ENCODE measurements around the gene PDCD7. TPM values are rescaled to one million over a fixed set of nuclear protein-coding genes. Genes with fewer than 3 reads are reported as not detected.

Gene PDCD7
- total RNA-seq, 2 experiments from 2014 or later, result 34.6 to 47.3 TPM

DNA sequence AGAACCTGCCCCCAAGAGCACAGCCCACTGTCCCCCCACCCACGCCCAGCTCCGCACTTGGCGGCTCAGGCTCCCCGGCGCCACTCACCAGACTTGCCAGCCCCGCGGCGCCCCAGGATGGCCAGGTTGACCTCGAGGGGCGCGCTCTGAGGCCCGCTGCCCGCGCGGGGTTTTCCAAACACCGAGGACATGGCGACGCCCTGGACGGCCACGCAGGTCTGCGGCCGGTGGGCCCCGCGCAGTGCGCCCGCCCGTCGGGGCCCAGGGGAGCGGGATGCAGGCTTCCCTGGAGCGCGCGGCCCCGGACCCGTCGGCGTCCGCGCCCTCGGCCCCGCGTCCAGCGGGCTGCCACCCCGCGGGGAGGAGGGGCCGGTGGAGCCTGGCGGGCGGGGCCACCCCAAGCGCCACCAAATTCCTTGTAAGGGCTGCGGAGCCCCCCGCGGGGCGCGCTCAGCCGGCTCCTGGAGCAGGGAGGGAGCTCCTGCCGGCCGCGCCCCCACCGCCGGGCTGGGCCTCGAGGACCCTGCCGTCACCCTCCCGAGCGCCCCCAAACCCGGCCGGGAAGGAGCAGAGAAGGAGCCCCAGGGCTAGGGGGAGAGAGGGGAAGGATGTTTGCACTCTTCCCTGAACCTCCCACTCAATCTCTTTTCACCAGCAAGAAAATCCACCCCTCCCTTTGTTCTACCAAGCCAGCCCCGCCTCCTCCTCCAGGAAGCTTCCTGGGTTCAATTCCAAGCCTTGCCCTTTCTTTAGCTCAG lies 65.8 kb downstream of the PDCD7 start, which contains the start of gene RASL12:
TSS of gene RASL12 (minus strand) at position 347 of the 758 bp plus-strand sequence. CDS start at position 191, 156 bp downstream.
- Histone ChIP-seq H3K4me2 (ENCODE audit: low read length) (no peak within 1 kb of the TSS), H3K9me3 (ENCODE audit: low read length) (no peaks in the 10 kb centered on the region), H3K36me3 (ENCODE audit: insufficient read depth, low read length) (no peaks in the 10 kb centered on the region), H3K27ac (ENCODE audit: low read depth, low read length, poor library complexity, severe bottlenecking) (no peak within 1 kb of the TSS), H4K20me1 (ENCODE audit: insufficient read depth, low read length) (no peaks in the 10 kb centered on the region), H3K4me1 (ENCODE audit: insufficient read depth, low read length, poor library complexity, severe bottlenecking) (peaks cover 5% of the 10 kb centered on the region), H3K79me2 (ENCODE audit: insufficient read depth, low read depth, low read length) (no peaks in the 10 kb centered on the region), H2AFZ (ENCODE audit: low read length) (no peak within 1 kb of the TSS), H3K4me3 (ENCODE audit: low read depth, low read length, poor library complexity, severe bottlenecking) (no peak within 1 kb of the TSS), H3K9me2 (ENCODE audit: insufficient read depth, low read length) (no peaks in the 10 kb centered on the region)
- no TSS peak for BruUV-seq (replicated peaks)
- TF ChIP-seq, protein P1, sequence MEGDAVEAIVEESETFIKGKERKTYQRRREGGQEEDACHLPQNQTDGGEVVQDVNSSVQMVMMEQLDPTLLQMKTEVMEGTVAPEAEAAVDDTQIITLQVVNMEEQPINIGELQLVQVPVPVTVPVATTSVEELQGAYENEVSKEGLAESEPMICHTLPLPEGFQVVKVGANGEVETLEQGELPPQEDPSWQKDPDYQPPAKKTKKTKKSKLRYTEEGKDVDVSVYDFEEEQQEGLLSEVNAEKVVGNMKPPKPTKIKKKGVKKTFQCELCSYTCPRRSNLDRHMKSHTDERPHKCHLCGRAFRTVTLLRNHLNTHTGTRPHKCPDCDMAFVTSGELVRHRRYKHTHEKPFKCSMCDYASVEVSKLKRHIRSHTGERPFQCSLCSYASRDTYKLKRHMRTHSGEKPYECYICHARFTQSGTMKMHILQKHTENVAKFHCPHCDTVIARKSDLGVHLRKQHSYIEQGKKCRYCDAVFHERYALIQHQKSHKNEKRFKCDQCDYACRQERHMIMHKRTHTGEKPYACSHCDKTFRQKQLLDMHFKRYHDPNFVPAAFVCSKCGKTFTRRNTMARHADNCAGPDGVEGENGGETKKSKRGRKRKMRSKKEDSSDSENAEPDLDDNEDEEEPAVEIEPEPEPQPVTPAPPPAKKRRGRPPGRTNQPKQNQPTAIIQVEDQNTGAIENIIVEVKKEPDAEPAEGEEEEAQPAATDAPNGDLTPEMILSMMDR (conservative IDR thresholded peaks at IDR 0.05; ENCODE audit: low read length), result no peak
- no peak for TF ChIP-seq EZH2phosphoT487 (IDR thresholded peaks at IDR 0.05; ENCODE audit: borderline replicate concordance, low read depth, low read length)
- no peak for DNase-seq (ENCODE audit: low spot score)
- intact Hi-C loops (cut with micrococcal nuclease; ENCODE audit: unreplicated experiment), result no loop called here
- ChIA-PET CTCF (ENCODE audit: unreplicated experiment) (interaction anchor here (0.7 kb wide), 1 partner anchor 13 kb away, joined by 3 read pairs; no protein-coding TSS in a partner anchor), POLR2A (no interaction called here)

Small RNA genes lying within 50 kb of the gene (small RNA-seq; reads per million reads assigned to genes)
- gene AC013553.1, result not detected

Other genes starting within 250 kb of the PDCD7 start
- gene ANKDD1A, start 221.9 kb downstream of the PDCD7 start, total RNA-seq (2014; rRNA removed; shearing (Covaris generic)), result 0.88 and 2.1 TPM in 2 replicates
- gene ANKDD1A, start 221.9 kb downstream of the PDCD7 start, total RNA-seq (2022), result 3.1 and 5.1 TPM in 2 replicates
- 49.6 and 56.4 TPM in 2 replicates for gene SPG21, start 143.9 kb downstream of the PDCD7 start, total RNA-seq (2014; rRNA removed; shearing (Covaris generic))
- 83.9 and 95.4 TPM in 2 replicates for gene SPG21, start 143.9 kb downstream of the PDCD7 start, total RNA-seq (2022)
- gene MTFMT, start 104.2 kb downstream of the PDCD7 start, total RNA-seq (2014; rRNA removed; shearing (Covaris generic)), result 9.1 and 9.7 TPM in 2 replicates
- gene MTFMT, start 104.2 kb downstream of the PDCD7 start, total RNA-seq (2022), result 19.0 and 19.1 TPM in 2 replicates
- not detected in 2 replicates for gene SLC51B, start 88.4 kb downstream of the PDCD7 start, total RNA-seq (2014; rRNA removed; shearing (Covaris generic))
- gene SLC51B, start 88.4 kb downstream of the PDCD7 start, total RNA-seq (2022), result not detected in 2 replicates
- gene RASL12, start 65.8 kb downstream of the PDCD7 start, total RNA-seq (2014; rRNA removed; shearing (Covaris generic)), result not detected in 2 replicates
- not detected in 2 replicates for gene RASL12, start 65.8 kb downstream of the PDCD7 start, total RNA-seq (2022)
- not detected in 2 replicates for gene KBTBD13, start 57.1 kb downstream of the PDCD7 start, total RNA-seq (2014; rRNA removed; shearing (Covaris generic))
- gene KBTBD13, start 57.1 kb downstream of the PDCD7 start, total RNA-seq (2022), result not detected in 2 replicates
- 5.7 and 7.4 TPM in 2 replicates for gene UBAP1L, start 18.6 kb downstream of the PDCD7 start, total RNA-seq (2014; rRNA removed; shearing (Covaris generic))
- 8.3 and 8.7 TPM in 2 replicates for gene UBAP1L, start 18.6 kb downstream of the PDCD7 start, total RNA-seq (2022)
- gene CLPX, start 51.5 kb upstream of the PDCD7 start, total RNA-seq (2014; rRNA removed; shearing (Covaris generic)), result 26.0 and 34.0 TPM in 2 replicates
- 51.8 and 53.3 TPM in 2 replicates for gene CLPX, start 51.5 kb upstream of the PDCD7 start, total RNA-seq (2022)
- not detected in 2 replicates for gene CILP, start 77.7 kb upstream of the PDCD7 start, total RNA-seq (2014; rRNA removed; shearing (Covaris generic))
- gene CILP, start 77.7 kb upstream of the PDCD7 start, total RNA-seq (2022), result 0.06 TPM in 1 of 2 replicates, not detected in the other
- 10.8 and 21.2 TPM in 2 replicates for gene PARP16, start 153.1 kb upstream of the PDCD7 start, total RNA-seq (2014; rRNA removed; shearing (Covaris generic))
- gene PARP16, start 153.1 kb upstream of the PDCD7 start, total RNA-seq (2022), result 24.9 and 26.0 TPM in 2 replicates
- not detected in 2 replicates for gene RNU5A-1, start 162.2 kb upstream of the PDCD7 start, total RNA-seq (2014; rRNA removed; shearing (Covaris generic))
- not detected in 2 replicates for gene RNU5A-1, start 162.2 kb upstream of the PDCD7 start, total RNA-seq (2022)
- not detected in 2 replicates for gene RNU5B-1, start 170.9 kb upstream of the PDCD7 start, total RNA-seq (2014; rRNA removed; shearing (Covaris generic))
- not detected in 2 replicates for gene RNU5B-1, start 170.9 kb upstream of the PDCD7 start, total RNA-seq (2022)
- gene IGDCC3, start 244.2 kb upstream of the PDCD7 start, total RNA-seq (2014; rRNA removed; shearing (Covaris generic)), result not detected in 2 replicates
- gene IGDCC3, start 244.2 kb upstream of the PDCD7 start, total RNA-seq (2022), result not detected in 2 replicates